Measurements from ENCODE around the gene TAB3.

TAB3 gene, protein sequence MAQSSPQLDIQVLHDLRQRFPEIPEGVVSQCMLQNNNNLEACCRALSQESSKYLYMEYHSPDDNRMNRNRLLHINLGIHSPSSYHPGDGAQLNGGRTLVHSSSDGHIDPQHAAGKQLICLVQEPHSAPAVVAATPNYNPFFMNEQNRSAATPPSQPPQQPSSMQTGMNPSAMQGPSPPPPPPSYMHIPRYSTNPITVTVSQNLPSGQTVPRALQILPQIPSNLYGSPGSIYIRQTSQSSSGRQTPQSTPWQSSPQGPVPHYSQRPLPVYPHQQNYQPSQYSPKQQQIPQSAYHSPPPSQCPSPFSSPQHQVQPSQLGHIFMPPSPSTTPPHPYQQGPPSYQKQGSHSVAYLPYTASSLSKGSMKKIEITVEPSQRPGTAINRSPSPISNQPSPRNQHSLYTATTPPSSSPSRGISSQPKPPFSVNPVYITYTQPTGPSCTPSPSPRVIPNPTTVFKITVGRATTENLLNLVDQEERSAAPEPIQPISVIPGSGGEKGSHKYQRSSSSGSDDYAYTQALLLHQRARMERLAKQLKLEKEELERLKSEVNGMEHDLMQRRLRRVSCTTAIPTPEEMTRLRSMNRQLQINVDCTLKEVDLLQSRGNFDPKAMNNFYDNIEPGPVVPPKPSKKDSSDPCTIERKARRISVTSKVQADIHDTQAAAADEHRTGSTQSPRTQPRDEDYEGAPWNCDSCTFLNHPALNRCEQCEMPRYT

DNA sequence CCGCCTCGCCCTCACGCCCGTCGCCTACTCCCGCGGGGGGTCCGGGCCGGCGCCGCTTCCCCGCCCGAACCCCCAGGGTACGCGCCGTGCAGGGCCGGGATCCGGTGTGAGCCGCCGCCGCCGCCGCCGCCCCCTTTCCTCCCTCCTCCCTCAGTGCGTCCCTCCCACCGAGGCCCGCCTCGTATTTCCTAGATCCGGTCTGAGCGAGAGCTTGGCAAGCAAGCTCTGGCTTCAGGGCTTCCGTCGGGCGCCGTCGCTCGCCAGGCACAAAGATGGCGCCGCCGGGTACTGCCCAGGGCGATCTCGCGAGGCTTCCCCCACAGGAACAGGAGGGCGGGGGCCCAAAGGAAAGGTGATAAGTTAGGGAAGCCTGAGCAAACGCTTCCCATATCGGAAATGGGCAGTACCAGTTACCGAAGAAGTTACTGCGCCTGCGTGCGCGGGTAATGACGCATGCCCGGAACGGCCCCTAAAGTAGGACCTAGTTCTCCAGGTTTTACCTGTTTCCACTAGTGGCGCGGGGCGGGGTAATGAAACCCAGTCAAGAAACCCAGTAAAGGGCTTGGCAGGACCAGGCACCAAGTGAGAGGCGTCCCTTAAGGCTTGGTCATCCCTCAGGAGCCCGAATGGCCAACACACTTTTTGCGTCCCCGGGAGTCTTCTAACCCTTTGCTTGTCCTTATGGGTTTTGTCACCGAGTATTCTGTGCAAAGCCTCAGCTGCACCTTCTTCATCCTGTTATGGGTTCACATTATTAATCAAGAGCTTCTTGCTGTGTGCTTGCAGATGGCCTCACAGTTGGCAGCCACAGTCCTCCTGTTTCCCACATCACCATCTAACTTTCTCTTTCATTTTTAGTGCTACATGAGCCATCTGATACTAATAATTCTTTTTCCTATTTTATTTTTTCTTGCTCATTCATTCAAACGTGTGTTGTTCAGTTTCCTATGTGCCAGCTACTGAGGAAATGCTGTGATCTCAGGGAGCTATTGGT, at the start of gene TAB3:
TAB3 (minus strand) TSS at position 108 of the 994 bp plus-strand sequence. CDS start 29,666 bp downstream, outside the sequence.
- peak; percentile 68 for FAIRE-seq

GRCh38 chrX:30938295-30938694, 49.2 kb upstream of the TAB3 start:
- no peak for FAIRE-seq

- no peak for FAIRE-seq
These were observed 46.9 kb upstream of the TAB3 start for GRCh38 chrX:30935985-30936384.

DNA sequence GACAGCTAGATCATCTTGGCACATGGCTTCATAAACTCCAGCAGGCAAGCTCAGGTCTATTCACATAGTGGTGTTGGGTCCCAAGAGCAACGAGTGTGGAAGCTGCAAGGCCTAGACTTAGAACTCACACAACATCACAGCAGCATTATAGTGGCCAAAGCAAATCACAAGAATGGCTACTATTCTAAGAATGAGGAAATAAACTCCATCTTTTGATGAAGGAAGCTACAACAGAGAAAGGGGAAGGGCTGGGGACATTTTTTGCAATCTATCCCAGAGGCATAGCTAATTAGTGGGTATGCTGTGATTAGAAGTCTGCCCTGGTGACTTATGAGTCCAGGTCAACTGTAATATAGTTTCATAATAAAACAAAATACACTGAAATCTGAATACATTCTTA, 42.9 kb upstream of the TAB3 start:
- no peak for FAIRE-seq

GRCh38 chrX:30930679-30931078, 41.6 kb upstream of the TAB3 start:
- no peak for FAIRE-seq

DNA sequence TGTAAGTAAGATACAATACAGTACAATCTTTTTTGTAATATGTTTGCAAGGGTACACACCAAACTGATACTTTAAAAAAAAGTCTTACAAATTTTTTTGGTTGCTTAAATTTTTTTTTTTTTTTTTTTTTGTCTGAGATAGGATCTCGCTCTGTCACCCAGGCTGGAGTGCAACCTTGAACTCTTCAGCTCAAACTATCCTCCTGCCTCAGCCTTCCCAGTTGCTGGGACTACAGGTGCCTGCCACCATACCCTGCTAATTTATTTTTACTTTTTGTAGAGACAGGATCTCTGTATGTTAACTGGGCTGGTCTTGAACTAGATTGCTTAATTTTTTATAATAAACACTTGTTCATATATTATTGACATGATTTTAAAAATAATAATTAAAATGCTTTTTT, 41.1 kb upstream of the TAB3 start:
- FAIRE-seq: no peak

DNA sequence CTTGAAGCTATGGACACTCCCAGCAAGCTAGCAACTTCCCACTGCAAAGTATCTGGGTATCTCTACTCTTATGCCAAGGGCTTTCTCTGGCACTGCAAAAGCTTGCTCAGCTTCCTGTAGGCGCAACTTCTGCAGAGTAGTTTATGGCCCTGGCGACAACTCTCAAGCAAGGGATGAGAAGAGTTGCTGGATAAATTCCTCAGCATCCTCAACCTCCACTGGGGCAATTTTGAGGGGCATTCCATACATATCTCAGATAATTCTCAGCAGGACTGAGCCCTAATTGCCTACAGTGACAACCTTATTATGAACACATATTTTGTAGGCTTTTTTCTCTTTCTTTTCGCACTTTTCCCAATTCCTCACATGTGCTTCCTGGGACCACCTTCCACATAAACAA, 31.2 kb upstream of the TAB3 start:
- no peak for FAIRE-seq

- FAIRE-seq: no peak
These were observed 29.4 kb upstream of the TAB3 start for GRCh38 chrX:30918480-30918879.

- FAIRE-seq: no peak
These were observed 24.4 kb upstream of the TAB3 start for GRCh38 chrX:30913492-30913891.

DNA sequence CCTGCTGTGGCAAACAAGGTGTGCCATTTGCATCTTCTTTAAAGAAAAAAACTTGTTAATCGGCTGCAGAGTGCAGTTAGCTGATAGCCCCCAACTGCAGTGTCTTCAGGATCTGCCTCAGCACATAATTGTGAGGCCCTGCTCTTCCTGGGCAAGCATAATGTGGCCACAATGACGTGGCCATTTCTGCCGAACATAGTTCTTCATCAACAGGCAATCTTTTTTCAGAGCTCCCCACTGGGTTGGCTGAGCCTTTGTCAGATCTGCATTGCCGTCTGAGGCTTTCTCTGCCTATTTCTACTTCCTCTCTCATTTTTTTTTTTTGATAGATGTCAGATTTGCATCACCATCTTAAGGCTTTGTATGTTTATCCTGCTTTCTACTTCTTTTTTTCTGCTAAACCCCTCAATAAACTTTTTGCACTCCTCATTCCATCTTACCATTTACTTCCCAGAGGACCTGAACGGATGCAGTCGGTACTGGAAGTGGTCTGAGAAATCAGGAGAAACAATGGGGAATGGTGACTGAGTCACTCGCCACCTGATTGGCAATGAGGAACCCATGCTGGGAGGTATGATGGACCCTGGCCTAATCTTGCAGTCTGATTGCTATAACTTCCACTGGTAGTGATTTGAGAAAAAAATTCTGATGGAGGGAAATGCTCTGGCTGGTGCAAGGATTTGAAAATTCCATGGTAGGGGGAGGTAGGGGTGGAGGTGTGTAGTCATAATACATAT, 21.2 kb upstream of the TAB3 start:
- FAIRE-seq: no peak

DNA sequence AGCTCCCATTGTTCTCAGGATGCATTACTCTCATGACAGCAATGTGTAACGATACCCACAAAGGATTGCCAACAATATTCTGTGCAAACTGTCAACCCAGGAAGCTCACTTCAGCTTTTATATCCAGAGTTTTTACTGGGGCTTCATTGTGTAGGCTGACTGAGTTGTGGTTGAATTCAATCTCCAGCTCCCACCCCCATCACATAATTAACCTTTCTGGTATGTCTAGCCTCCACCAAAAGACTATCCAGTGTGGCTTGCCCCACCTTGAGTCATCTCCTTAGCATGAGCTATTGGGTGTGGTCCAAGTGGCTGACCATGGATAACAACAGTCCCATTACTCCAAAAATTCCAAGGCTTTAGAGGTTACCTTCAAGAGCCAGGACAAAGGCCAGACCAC, 17.7 kb upstream of the TAB3 start:
- FAIRE-seq: no peak

GRCh38 chrX:30905321-30905720, 16.3 kb upstream of the TAB3 start:
- FAIRE-seq: no peak

DNA sequence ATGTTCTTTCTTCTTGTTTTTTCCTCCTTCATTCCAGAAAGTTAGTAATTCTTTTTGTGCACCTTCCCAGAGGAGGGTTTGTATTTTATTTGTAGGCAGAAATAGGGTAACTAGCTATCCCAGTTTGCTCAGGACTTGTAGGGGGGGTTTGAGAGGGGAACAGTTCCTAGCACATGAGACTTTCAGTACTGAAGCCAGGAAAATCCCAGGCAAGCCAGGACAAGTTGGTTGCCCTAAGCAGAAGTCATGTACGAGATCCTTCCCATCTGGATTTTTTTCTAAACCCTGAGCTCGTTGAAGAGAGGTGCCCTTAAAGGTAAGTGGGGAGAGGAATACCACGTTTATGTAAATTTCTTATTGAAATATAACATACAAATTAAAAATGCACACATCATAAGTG, 15.6 kb upstream of the TAB3 start:
- no peak for FAIRE-seq

DNA sequence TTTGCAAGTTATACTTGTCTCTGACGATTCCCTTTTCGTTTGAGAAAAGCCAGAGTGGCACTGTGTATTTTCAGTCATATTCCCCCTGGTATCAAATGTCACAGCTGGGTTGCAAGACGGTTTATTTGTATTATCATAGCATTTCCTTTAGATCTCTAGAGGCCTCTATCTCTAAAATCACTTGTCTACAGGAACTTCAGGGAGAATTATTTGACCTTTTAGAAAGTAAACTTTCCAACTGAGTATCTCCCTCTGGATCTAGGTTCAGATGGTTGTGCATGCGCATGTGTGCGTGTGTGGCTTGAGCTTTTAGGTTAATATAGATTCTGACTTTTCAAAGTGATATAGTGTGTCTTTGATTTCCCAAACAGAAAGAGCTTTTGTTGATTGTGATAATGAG, 15.1 kb upstream of the TAB3 start:
- no peak for FAIRE-seq

- no peak for FAIRE-seq
These were observed 11.2 kb upstream of the TAB3 start for GRCh38 chrX:30900227-30900626.

DNA sequence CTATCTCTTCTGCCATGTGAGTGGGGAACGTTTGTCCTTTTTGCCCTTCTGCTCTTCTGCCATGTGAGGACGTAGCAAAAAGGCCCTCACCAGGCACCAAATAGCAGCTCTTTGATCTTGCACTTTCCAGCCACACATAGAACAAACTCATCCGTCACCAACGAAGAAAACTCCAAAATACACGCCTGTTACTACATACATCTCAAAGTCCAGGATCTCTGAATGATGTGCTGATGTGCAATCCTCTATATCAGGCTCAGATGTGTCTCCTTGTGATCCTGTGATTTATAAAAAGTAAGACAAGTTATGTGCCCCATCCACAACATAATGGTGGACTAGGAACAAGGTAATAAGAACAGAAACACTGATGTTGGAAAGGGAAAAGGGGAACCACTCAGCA, 9.8 kb upstream of the TAB3 start:
- FAIRE-seq: no peak

DNA sequence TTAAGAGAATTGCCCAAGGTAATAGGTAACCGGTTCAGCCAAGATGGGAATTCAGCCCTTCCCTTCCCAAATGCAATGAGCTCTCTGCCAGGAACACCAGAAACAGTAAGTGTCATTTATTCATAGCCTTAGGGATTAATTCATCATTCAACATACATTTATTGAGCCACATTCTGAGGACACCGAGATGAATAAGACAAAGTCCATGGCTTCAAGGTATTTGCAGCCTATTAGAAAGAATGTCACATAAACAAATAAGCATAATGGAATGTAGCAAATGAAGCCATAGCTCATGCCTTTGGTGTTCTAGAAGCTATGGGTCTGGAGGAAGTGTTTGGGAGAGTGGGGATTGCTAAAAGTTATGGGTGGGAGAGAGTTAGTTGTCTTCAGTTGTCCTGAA, 6.3 kb upstream of the TAB3 start:
- no peak for FAIRE-seq

- no peak for FAIRE-seq
These were observed 4.2 kb upstream of the TAB3 start for GRCh38 chrX:30893206-30893605.

- no peak for FAIRE-seq
These were observed 3.5 kb upstream of the TAB3 start for GRCh38 chrX:30892591-30892990.

DNA sequence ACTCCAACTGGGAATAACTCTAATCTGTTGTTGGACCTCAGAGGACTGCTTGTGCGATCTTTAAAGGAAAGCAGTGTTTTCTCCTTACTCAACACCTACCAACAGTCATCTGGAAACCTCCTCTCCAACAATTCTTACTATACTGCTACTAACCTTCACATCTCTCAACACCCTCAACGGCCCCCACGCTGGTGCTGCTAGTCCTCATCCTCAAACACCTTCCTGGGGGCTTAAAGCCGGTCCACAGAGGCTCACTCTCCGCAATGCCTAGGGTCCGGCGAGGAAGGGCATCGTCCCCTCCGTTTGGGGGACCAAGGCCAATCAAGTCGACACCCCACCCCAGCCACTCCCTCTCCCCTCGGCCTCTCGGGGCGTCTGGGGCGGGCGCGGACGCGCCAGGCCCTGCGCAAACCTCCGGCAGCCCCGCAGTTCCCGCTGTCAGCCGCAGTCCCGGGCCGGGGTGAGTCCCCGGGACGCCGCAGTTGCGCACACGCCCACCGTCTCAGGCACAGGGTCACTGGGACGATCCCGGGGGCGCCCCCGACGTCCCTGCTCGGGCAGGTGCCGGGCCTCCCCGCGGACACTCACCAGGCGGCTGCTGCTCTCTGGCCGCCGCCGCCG, 418 bp downstream of the TAB3 start:
- no peak for FAIRE-seq

DNA sequence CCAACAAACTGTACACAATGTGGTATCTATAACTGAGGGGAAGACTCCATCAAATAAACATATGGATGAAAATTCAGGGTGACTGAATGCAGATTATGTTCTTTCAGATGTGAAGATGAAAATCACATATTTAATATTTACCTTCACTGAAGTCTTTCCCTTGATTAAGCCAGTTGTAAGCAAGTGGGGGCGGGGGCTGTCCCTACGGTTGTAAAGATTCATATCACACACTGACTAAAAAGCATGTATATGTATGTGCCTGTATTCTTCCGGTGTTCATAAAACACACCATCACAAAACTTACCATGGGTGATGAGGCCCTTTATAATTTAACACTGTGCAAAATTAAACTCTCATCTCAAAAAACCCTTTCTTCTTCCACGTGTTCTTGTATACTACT, 1.3 kb downstream of the TAB3 start:
- no peak for FAIRE-seq

GRCh38 chrX:30887288-30887687, 1.8 kb downstream of the TAB3 start:
- no peak for FAIRE-seq

Data from TTC549 (cell line).